GM19099 (cell line): Measurements from ENCODE around the gene ALOX5.

Experiments
- POLR2A ChIP-seq: IDR thresholded peaks from 3 replicates; pipeline ENCODE4 v1.6.1; 2011; ENCODE audit warnings: low read depth; ENCODE audit not compliant: insufficient read length; ENCODE audit errors: extremely low read depth

The ALOX5 gene

DNA sequence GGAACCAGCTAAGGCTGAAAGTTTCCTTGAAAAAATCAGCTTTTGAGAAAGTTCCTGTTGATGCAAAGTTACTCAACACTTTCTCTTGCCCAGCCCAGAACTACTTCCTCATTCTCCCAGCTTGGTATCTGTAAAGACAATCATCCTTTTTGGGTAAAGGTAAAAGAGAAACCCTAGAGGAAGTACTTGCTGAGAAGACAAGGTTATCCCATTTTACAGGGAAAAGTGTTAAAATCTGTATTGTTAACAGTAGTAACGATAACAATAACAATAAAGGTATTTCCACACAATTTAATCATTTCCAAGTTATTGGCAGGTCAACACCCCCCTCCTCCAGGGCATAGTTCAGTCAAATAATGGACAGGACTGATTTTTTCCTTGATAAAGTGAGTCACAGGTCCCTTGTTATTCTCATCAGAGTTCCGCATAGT, 2.4 kb downstream of the ALOX5 start:
- TF ChIP-seq POLR2A = no peak

DNA sequence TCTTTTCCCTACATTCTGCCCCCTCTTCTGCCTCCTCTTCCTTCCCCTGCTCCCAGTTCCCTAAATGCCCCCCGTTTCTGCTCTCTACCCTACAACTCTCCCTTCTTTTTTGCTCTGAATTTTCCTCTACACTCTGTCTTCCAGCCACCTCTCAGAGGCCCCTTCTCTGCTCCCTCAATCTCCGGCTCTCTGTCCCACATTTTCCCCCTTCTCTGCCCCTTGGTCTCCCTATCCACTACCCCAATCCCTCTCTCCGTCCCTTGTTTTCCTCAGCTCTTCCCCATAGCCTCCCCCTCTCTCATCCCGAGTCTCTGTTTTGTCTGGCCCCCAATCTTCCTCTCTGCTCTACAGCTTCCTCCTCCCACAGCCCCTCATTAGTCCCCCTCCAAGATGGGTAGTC, 3.3 kb downstream of the ALOX5 start:
- no peak for TF ChIP-seq POLR2A

DNA sequence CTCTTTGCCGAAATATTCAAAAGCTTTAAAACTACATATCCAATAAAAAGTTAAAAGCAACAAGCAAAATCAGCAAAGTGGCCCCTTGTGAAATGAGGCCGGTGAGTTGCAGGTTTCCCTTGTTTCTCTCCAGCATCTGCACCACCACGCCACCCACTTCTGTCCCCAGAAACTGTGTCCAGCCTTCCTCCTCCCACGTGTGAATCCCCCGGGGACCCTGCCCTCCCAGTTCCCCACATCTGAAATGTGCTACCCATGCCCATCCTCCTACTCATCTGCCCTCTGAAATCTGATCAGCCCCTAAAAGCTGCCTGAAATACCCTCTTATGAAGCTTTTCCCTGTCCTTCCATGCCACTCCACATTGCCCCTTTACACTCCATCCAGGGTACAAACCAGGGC, 3.8 kb downstream of the ALOX5 start:
- TF ChIP-seq POLR2A = no peak

GRCh38 chr10:45378914-45379726, 5.1 kb downstream of the ALOX5 start:
- TF ChIP-seq POLR2A = no peak

DNA sequence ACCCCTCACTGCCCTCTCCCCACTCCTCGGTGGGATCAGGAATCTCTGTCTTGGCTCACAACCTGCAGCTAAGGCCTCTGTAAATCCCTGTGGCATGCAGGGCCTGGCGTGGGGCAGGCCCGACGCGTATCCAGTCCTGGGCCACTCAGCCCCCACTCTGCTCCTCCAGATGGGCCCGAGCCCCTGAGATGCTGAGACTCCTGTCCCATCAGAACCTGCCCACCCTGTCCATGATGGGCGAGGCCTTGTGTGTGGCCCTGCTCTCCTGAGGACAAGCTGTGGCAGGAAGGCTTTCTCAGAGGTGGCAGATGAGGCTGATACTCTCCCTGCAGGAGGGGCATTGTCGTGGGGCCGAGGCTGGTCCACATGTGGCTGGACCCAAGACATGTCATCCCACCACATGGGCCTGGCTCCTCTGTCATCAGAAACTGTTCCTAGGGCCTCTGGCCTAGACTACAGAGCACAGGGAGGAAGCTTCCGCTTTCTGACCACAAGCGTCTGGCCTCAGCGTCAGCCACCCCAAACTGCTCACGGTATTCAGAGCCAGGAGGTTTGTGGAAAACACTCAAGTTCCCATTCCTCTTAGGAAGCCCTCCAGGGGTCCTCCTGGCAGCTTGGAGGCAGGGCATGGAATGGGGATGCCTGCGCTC, 6.0 kb downstream of the ALOX5 start:
- TF ChIP-seq POLR2A = no peak

- no peak for TF ChIP-seq POLR2A
Observed at GRCh38 chr10:45380903-45381620, 7.0 kb downstream of the ALOX5 start.

DNA sequence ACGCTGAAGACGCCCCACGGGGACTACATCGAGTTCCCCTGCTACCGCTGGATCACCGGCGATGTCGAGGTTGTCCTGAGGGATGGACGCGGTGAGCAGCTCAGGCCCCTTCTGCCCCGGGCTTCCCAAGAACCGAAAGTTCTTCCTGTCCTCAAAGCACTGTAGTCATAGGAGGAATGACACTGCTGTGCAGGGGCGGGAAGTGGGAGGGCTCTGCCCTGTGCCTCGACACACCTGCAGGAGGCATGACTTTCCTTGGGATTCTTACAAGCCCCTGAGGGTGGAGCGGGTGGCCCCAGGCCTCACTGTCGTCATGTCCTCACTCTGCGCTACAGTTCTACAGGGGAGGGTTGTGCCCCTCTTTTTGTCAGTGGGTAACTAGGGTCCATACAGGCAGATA, 8.6 kb downstream of the ALOX5 start:
- TF ChIP-seq POLR2A = no peak

DNA sequence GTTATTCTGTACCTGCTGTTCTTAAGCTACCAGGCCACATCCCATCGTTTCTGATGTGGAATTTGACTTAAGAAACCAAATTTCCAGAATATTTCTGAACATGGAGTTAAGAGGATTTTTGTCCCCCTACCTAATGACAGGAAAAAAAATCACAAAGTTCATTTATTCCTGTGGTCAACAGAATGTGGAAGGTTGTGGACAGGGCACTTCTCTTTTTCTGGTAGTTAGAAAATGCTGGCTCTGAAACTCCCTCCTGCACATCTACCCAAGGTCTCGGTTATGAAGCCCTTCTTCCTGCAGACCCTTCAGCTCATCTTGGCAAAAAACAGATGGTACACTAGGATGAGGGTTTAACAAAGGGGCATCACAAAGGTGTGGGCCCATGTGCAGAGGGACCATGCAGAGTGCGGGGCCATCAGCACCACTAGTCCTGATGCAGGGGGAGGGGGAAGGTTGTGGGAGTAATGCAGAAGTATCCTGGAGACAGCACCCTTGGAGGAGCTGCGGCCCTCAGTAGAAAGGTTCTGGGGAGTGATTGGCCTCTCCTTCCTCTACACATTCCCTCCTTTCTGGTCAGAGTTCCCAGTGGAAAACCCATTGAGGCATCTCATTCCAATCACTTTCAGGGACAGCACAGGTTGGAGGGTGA, 9.8 kb downstream of the ALOX5 start:
- TF ChIP-seq POLR2A = no peak

- TF ChIP-seq POLR2A = no peak
Observed at GRCh38 chr10:45386657-45387056, 12.6 kb downstream of the ALOX5 start.

- TF ChIP-seq POLR2A = no peak
Observed at GRCh38 chr10:45387096-45387893, 13.3 kb downstream of the ALOX5 start.

- no peak for TF ChIP-seq POLR2A
Observed at GRCh38 chr10:45395554-45395953, 21.5 kb downstream of the ALOX5 start.

DNA sequence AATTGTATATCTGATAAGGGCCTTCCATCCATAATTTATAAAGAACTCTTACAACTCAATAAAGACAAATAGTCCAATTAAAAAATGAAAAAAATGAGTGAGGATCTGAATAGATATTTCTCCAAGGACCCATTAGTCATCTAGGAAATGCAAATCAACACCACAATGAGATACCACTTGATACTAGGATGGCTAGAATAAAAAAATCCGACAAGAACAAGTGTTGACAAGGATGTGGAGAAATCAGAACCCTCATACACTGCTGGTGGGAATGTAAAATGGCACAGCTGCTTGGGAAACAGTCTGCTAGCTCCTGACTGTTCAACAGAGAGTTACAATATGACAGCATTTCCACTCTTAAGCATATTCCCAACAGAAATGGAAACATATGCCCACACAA, 24.6 kb downstream of the ALOX5 start:
- TF ChIP-seq POLR2A = no peak

- TF ChIP-seq POLR2A = no peak
Observed at GRCh38 chr10:45399113-45399512, 25.1 kb downstream of the ALOX5 start.

DNA sequence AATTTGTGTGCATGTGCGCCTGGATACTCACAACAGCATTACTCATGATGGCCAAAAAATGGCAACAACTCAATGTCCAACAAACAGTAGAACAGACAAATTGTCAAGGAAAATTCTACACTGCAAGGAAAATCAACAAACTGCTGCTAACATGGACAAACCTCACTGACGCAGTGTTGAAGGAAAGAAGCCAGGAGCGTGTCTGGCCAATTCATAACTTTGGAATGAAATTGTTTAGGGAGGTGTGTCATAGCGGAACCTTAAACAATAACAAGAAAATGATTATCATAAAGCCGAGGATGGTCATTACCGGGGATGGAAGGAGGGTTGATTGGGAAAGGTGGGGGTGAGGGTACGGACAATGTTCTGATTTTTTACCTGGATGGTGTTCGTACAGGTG, 29.1 kb downstream of the ALOX5 start:
- no peak for TF ChIP-seq POLR2A
